HepG2 (cell line): ENCODE measurements around the gene PEX7. TPM values are rescaled to one million over a fixed set of nuclear protein-coding genes. Genes with fewer than 3 reads are reported as not detected.
"Not testable (repeated sequence)": the region's sequence is repeated elsewhere in the genome, so short reads cannot be mapped to it uniquely, and the experiment has no call there.

ENCODE experiments used
- ATAC-seq: fragments of 200-7000 bp; cut with Tn5 transposase; 3 replicates; pipeline ENCODE4 v1.9.1; 2020; ENCODE audit warnings: mild to moderate bottlenecking, moderate library complexity
- BruUV-seq: library from RNA; stranded (reverse); fragments of 400-500 nt; replicated peaks from 2 replicates; lab custom pipeline; 2021; lab: Mats Ljungman, UMichigan
- CTCF ChIA-PET: fragments of 300-600 bp; formaldehyde crosslinking; extraction: SDS; loops from one replicate; lab custom pipeline; 2021; ENCODE audit warnings: low total read pairs, inconsistent platforms, low intra/inter-chr PET ratio; lab: Yijun Ruan, JAX
- POLR2A ChIA-PET: fragments of 350-600 bp; sonication (Branson Sonifier 250); formaldehyde crosslinking; loops from one replicate; lab custom pipeline; 2020; ENCODE audit warnings: antibody characterized with exemption, inconsistent platforms; lab: Yijun Ruan, JAX
- DNase-seq: peaks from one replicate; pipeline ENCODE4 v3.0.0-alpha.2; 2015; ENCODE audit warnings: low spot score
- FAIRE-seq: peaks from 3 replicates; lab custom pipeline; 2011; peaks lifted over from hg19 to GRCh38; lab: Jason Lieb, UNC
- H2AFZ ChIP-seq: one replicate; pipeline ENCODE4 v1.6.1; 2011; ENCODE audit warnings: low read length, inconsistent platforms
- H3K27ac ChIP-seq: fragments of 300-600 bp; 3 replicates; pipeline ENCODE4 v1.8.0; 2011; ENCODE audit warnings: mixed run types, mild to moderate bottlenecking, mixed read lengths, low read length, inconsistent platforms; ENCODE audit not compliant: insufficient read depth; ENCODE audit errors: extremely low read length
- H3K27me3 ChIP-seq, 2 experiments: fragments of 200-600 bp in 1 of 2; 2 replicates in 1 of 2; 3 replicates in 1 of 2; pipeline versions ENCODE4 v1.6.0 to v1.8.0; 2011; ENCODE audit warnings: low read length in 2 of 2, mild to moderate bottlenecking in 2 of 2, moderate library complexity in 2 of 2, inconsistent platforms in 1 of 2; ENCODE audit not compliant: insufficient read depth in 2 of 2, control insufficient read depth in 1 of 2
- H3K36me3 ChIP-seq, 2 experiments: fragments of 200-600 bp in 1 of 2; replicated peaks in 1 of 2; 2 replicates in 1 of 2; 3 replicates in 1 of 2; pipeline versions ENCODE4 v1.5.1 to v1.8.0; 2011; ENCODE audit warnings: low read length in 2 of 2, inconsistent platforms in 1 of 2; ENCODE audit not compliant: insufficient read depth in 2 of 2, control insufficient read depth in 1 of 2
- H3K4me1 ChIP-seq: 2 replicates; pipeline ENCODE4 v1.5.1; 2012; ENCODE audit warnings: low read length, inconsistent platforms; ENCODE audit not compliant: insufficient read depth
- H3K4me2 ChIP-seq: 2 replicates; pipeline ENCODE4 v1.6.0; 2011; ENCODE audit warnings: low read depth, low read length, inconsistent platforms
- H3K4me3 ChIP-seq, 3 experiments: fragments of 200-600 bp in 1 of 3; sonication (generic), shearing (Covaris generic) in 1 of 3; replicated peaks in 1 of 3; 2 replicates each; pipeline ENCODE4 v1.5.1; 2011 to 2016; ENCODE audit warnings: low read length in 3 of 3, inconsistent platforms in 2 of 3, low read depth in 2 of 3, mild to moderate bottlenecking in 2 of 3, control low read depth in 1 of 3, mixed read lengths in 1 of 3; ENCODE audit not compliant: insufficient read depth in 1 of 3
- H3K79me2 ChIP-seq: one replicate; pipeline ENCODE4 v1.6.1; 2011; ENCODE audit warnings: low read length, inconsistent platforms; ENCODE audit not compliant: insufficient read depth
- H3K9ac ChIP-seq: 2 replicates; pipeline ENCODE4 v1.6.0; 2011; ENCODE audit warnings: mild to moderate bottlenecking, low read depth, low read length, inconsistent platforms; ENCODE audit not compliant: insufficient read depth
- H3K9me3 ChIP-seq: 2 replicates; pipeline ENCODE4 v1.5.1; 2012; ENCODE audit warnings: mild to moderate bottlenecking, low read length
- H4K20me1 ChIP-seq: 2 replicates; pipeline ENCODE4 v1.6.0; 2011; ENCODE audit warnings: inconsistent platforms, mild to moderate bottlenecking, low read length, moderate library complexity; ENCODE audit not compliant: insufficient read depth
- EEA1 ChIP-seq: sonication (generic); formaldehyde crosslinking; IDR thresholded peaks from 2 replicates; pipeline ENCODE4 v1.5.1; 2020; ENCODE audit warnings: mild to moderate bottlenecking, missing genetic modification reagents, borderline replicate concordance
- MXD4 ChIP-seq: IDR thresholded peaks from 2 replicates; pipeline ENCODE4 v1.6.1; 2016; ENCODE audit warnings: mild to moderate bottlenecking, missing biosample characterization, missing genetic modification reagents
- ZNF619 ChIP-seq: sonication (generic); formaldehyde crosslinking; IDR thresholded peaks from 2 replicates; pipeline ENCODE4 v1.4.0; 2020; ENCODE audit warnings: mild to moderate bottlenecking, missing genetic modification reagents
- ZNF687 ChIP-seq: sonication (generic); formaldehyde crosslinking; IDR thresholded peaks from 2 replicates; pipeline ENCODE4 v1.5.1; 2020; ENCODE audit warnings: mild to moderate bottlenecking, missing genetic modification reagents, moderate library complexity
- ZNF878 ChIP-seq: sonication (generic); formaldehyde crosslinking; IDR thresholded peaks from 2 replicates; pipeline ENCODE4 v1.8.1; 2023; ENCODE audit warnings: mild to moderate bottlenecking, missing genetic modification reagents, moderate library complexity
- WGBS: methylation state at CpG from one replicate; pipeline ENCODE4 v1.1.6; 2017; ENCODE audit warnings: low lambda C conversion rate; 5-methylcytosine and 5-hydroxymethylcytosine counted together
- in situ Hi-C: cut with HindIII; loops from 2 replicates; pipeline ENCODE4 v1.10.0; 2017; ENCODE audit warnings: low pct_unique_long_range_greater_than_20kb; ENCODE audit not compliant: extremely low pct_ligation_motif_present
- intact Hi-C: fragments of 100-400 bp; cut with micrococcal nuclease; formaldehyde crosslinking; loops from one replicate; pipeline ENCODE4 v1.10.0; 2022; ENCODE audit not compliant: unreplicated experiment
- polyA plus RNA-seq, 8 experiments: library from polyadenylated mRNA; depleted of rRNA in 3 of 8; stranded (reverse) in 7 of 8; unstranded in 1 of 8; fragments of >200 nt; fragmentation: Illumina TruSeq in 4 of 8; extraction: Trizol in 4 of 8; gene quantifications; 2 replicates each; pipeline versions ENCODE4 v1.2.1 to v1.2.3, GENCODE V29; 2011 to 2016; ENCODE audit warnings: low read depth in 4 of 8, missing spikeins in 1 of 8, mixed read lengths in 1 of 8; ENCODE audit not compliant: insufficient read depth in 1 of 8
- total RNA-seq, 5 experiments: library from RNA; depleted of rRNA; stranded (reverse); fragments of >200 nt; fragmentation: Illumina TruSeq; extraction: Trizol; gene quantifications; 2 replicates each; pipeline ENCODE4 v1.2.3, GENCODE V29; 2016; ENCODE audit warnings: low read depth in 1 of 5
- TF ChIP-seq, protein P1 (sequence below): IDR thresholded peaks from 2 replicates; pipeline ENCODE4 v1.6.1; 2012; ENCODE audit warnings: inconsistent platforms

PEX7 gene
- total and polyA plus RNA-seq, 2 of the 13 experiments (the other 11 are each of a cell fraction or from before 2014, with no cell fraction given), result 0.04 to 0.53 TPM

GRCh38 chr6:136958168-136958567, 135.8 kb downstream of the PEX7 start (continued):
- TF ChIP-seq EEA1 (CRISPR knock-in tag) (no peak), ZNF878 (CRISPR knock-in tag) (no peak), ZNF619 (CRISPR knock-in tag) (no peak)

DNA sequence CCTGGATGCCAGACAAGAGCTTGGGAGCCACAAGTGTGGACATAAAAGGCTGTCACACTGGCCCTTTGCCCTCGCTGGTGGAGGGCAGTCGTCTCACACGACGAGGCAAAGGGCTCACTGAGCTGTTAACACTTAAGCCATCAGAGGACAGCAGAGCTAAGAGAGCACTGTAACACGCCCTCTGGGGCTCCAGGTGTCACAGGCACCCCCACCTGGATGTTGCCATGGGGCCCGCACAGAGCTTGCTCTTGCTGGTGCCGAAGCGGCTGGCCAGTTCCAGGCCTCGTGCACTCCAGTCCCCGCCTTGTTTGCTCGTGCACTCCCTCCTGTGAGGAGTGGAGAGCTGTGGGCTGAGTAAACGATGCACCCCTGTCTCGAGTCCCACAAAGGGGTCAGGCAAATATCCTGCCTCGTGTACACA, 137.1 kb downstream of the PEX7 start:
- H3K79me2 ChIP-seq, result no peaks in the 10 kb centered on the region
- H2AFZ ChIP-seq, result no peak overlapping the region
- no peaks in the 10 kb centered on the region for H3K9me3 ChIP-seq
- H3K27ac ChIP-seq, result no peak overlapping the region
- peak; percentile 91 for ATAC-seq
- no peak for DNase-seq
- CTCF ChIA-PET, result no interaction called here
- in situ Hi-C loops (loop anchor here (25.0 kb wide), 1 partner anchor 678 kb away; no protein-coding TSS in a partner anchor), intact Hi-C loops (no loop called here)
- peak overlapping the region; percentile 33; the same call in 1 of the 2 replicates for H3K4me2 ChIP-seq
- no peak overlapping the region for H3K9ac ChIP-seq
- peaks cover 4 to 26% of the 10 kb centered on the region in 2 experiments; a peak in 3 of 5 replicates for H3K27me3 ChIP-seq
- 7% methylated on average over 13 of the region's 14 CpGs for WGBS
- H3K4me1 ChIP-seq, result peaks cover 7% of the 10 kb centered on the region; the same call in 1 of the 2 replicates
- POLR2A ChIA-PET, result no interaction called here
- TF ChIP-seq, protein P1, sequence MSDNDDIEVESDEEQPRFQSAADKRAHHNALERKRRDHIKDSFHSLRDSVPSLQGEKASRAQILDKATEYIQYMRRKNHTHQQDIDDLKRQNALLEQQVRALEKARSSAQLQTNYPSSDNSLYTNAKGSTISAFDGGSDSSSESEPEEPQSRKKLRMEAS, result 0 out of 2 replicates have a peak, but pooled peaks have one; percentile 21
- TF ChIP-seq MXD4, result no peak
- peak; percentile 33; the same call in 1 of the 2 replicates for TF ChIP-seq ZNF687
- H3K4me3 ChIP-seq, result no peak overlapping the region; a peak in 1 of 6 replicates
- no TSS peak for BruUV-seq
- no peaks in the 10 kb centered on the region for H4K20me1 ChIP-seq
- H3K36me3 ChIP-seq, result no peaks in the 10 kb centered on the region
- FAIRE-seq, result no peak

GRCh38 chr6:136959935-136960334, 137.5 kb downstream of the PEX7 start:
- H3K36me3 ChIP-seq, H3K79me2 ChIP-seq, intact Hi-C loops, H2AFZ ChIP-seq, H3K27ac ChIP-seq, DNase-seq, ATAC-seq, FAIRE-seq, BruUV-seq, H3K4me3 ChIP-seq, H4K20me1 ChIP-seq, H3K9ac ChIP-seq, H3K9me3 ChIP-seq, POLR2A ChIA-PET, CTCF ChIA-PET, H3K4me1 ChIP-seq: not testable (repeated sequence)
- Histone ChIP-seq H3K4me2 (peak overlapping the region; percentile 33; the same call in 1 of the 2 replicates), H3K27me3 (peaks cover 4 to 26% of the 10 kb centered on the region in 2 experiments; a peak in 3 of 5 replicates)
- 33% methylated on average over 6 of the region's 6 CpGs for WGBS
- in situ Hi-C loops, result loop anchor here (25.0 kb wide), 1 partner anchor 677 kb away; no protein-coding TSS in a partner anchor
